CD8-positive, alpha-beta memory T cell (primary cell): Measurements from ENCODE around the gene SLC46A3. TPM values are rescaled to one million over a fixed set of nuclear protein-coding genes. Genes with fewer than 3 reads are reported as not detected.
"Not testable (repeated sequence)": the region's sequence is repeated elsewhere in the genome, so short reads cannot be mapped to it uniquely, and the experiment has no call there.

Source experiments
- CTCF ChIA-PET: fragments of 350-600 bp; sonication (Branson Sonifier 250); formaldehyde crosslinking; loops from one replicate; lab custom pipeline; 2021; ENCODE audit warnings: antibody characterized with exemption; lab: Charles Lee
- POLR2A ChIA-PET: fragments of 350-600 bp; sonication (Branson Sonifier 250); formaldehyde crosslinking; loops from one replicate; lab custom pipeline; 2021; ENCODE audit warnings: antibody characterized with exemption; lab: Charles Lee
- DNase-seq, 5 donors: peaks; one replicate each; pipeline versions ENCODE4 v3.0.0 to v3.0.0-alpha.2; 2020 to 2022; ENCODE audit warnings: mixed read lengths in 1 of 5
- H3K27ac ChIP-seq: one replicate; pipeline ENCODE4 v1.7.0; 2013; ENCODE audit warnings: low read depth, mild to moderate bottlenecking, low read length, moderate library complexity
- H3K27me3 ChIP-seq: 2 replicates; pipeline ENCODE4 v1.7.0; 2013; ENCODE audit warnings: low read length, mild to moderate bottlenecking; ENCODE audit not compliant: insufficient read depth, poor library complexity, severe bottlenecking
- H3K36me3 ChIP-seq: 2 replicates; pipeline ENCODE4 v1.7.0; 2013; ENCODE audit warnings: mild to moderate bottlenecking, low read length, moderate library complexity; ENCODE audit not compliant: insufficient read depth
- H3K4me1 ChIP-seq: 2 replicates; pipeline ENCODE4 v1.7.0; 2013; ENCODE audit warnings: mild to moderate bottlenecking, low read length, moderate library complexity; ENCODE audit not compliant: insufficient read depth
- H3K4me3 ChIP-seq: 2 replicates; pipeline ENCODE4 v1.7.0; 2013; ENCODE audit warnings: mild to moderate bottlenecking, low read length
- H3K9me3 ChIP-seq: 2 replicates; pipeline ENCODE4 v1.7.0; 2013; ENCODE audit warnings: mild to moderate bottlenecking, low read length
- H3K27ac Mint-ChIP-seq, 8 donors: one replicate each; pipeline ENCODE4 v1.8.0; 2020 to 2021; ENCODE audit warnings: mixed read lengths in 8 of 8, mild to moderate bottlenecking in 6 of 8, inconsistent platforms in 3 of 8, moderate library complexity in 3 of 8
- H3K27me3 Mint-ChIP-seq, 2 donors: one replicate each; pipeline ENCODE4 v1.8.0; 2020 to 2021; ENCODE audit warnings: mixed read lengths in 2 of 2, mild to moderate bottlenecking in 1 of 2, moderate library complexity in 1 of 2
- H3K36me3 Mint-ChIP-seq, 3 donors: one replicate each; pipeline ENCODE4 v1.8.0; 2020 to 2021; ENCODE audit warnings: mixed read lengths in 3 of 3, inconsistent platforms in 1 of 3, mild to moderate bottlenecking in 1 of 3
- H3K4me1 Mint-ChIP-seq, 3 donors: one replicate each; pipeline ENCODE4 v1.8.0; 2020 to 2021; ENCODE audit warnings: mixed read lengths in 3 of 3, inconsistent platforms in 1 of 3, mild to moderate bottlenecking in 1 of 3
- H3K4me3 Mint-ChIP-seq, 7 donors: one replicate each; pipeline ENCODE4 v1.8.0; 2020 to 2021; ENCODE audit warnings: mixed read lengths in 7 of 7, mild to moderate bottlenecking in 6 of 7, moderate library complexity in 4 of 7, inconsistent platforms in 2 of 7
- H3K9me3 Mint-ChIP-seq, 5 donors: one replicate each; pipeline ENCODE4 v1.8.0; 2020 to 2022; ENCODE audit warnings: mixed read lengths in 5 of 5, mild to moderate bottlenecking in 3 of 5, moderate library complexity in 2 of 5, inconsistent platforms in 1 of 5
- polyA plus RNA-seq: library from polyadenylated mRNA; unstranded; fragments of 300-500 nt; fragmentation: Illumina TruSeq; gene quantifications from one replicate; pipeline ENCODE4 v1.2.3, GENCODE V29; 2021
- total RNA-seq, 2 experiments: library from RNA; stranded (reverse); gene quantifications; one replicate each; pipeline ENCODE4 v1.2.3, GENCODE V29; 2021

SLC46A3 gene
- total and polyA plus RNA-seq, 3 experiments from 2014 or later, result 4.9 to 24.9 (median 5.1) TPM

DNA sequence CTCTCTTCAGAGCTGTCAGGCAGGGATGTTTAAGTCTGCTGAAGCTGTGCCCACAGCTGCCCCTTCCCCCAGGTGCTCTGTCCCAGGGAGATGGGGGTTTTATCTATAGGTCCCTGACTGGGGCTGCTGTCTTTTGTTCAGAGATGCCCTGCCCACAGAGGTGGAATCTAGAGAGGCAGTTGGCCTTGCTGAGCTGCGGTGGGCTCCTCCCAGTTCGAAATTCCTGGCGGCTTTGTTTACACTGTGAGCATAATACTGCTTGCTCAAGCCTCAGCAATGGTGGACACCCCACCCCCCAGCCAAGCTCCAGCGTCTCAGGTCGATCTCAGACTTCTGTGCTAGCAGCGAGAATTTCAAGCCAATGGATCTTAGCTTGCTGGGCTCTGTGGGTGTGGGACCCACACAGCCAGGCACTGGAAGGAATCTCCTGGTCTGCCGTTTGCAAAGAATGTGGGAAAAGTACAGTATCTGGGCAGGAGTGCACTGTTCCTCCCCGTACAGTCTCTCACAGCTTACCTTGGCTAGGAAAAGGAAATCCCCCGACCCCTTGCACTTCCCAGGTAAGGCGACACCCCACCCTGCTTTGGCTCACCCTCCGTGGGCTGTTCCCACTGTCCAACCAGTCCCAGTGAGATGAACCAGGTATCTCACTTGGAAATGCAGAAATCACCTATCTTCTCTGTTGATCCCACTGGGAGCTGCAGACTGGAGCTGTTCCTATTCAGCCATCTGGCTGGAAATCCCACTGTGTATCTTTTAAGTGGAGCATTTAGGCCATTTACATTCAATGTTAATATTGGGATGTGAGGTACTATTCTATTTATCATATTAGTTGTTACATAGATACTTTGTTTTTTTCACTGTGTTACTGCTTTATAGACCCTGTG is 24.9 kb downstream of the SLC46A3 start:
- H3K27me3 ChIP-seq, CTCF ChIA-PET: not testable (repeated sequence)

GRCh38 chr13:28685892-28686291 is 32.9 kb downstream of the SLC46A3 start:
- no peaks in the 10 kb centered on the region for H3K36me3 ChIP-seq
- H3K4me1 ChIP-seq, result no peaks in the 10 kb centered on the region
- Mint-ChIP-seq H3K27me3 (peaks cover 0 to 5% of the 10 kb centered on the region in 2 donors), H3K27ac (peak overlapping the region in 1 of 8 donors; percentile 58), H3K36me3 (peaks cover 0 to 9% (median 0%) of the 10 kb centered on the region in 3 donors), H3K4me1 (no peaks in the 10 kb centered on the region), H3K9me3 (peaks cover 8 to 30% (median 21%) of the 10 kb centered on the region in 5 donors), H3K4me3 (no peak overlapping the region)
- H3K27ac ChIP-seq, result no peak overlapping the region
- H3K27me3 ChIP-seq, result no peaks in the 10 kb centered on the region
- no peak overlapping the region for H3K4me3 ChIP-seq
- ChIA-PET CTCF (no interaction called here), POLR2A (no interaction called here)
- no peaks in the 10 kb centered on the region for H3K9me3 ChIP-seq
- DNase-seq, result no peak

More for the DNA sequence above, 24.9 kb downstream of the SLC46A3 start:
- H3K4me1 Mint-ChIP-seq, H3K4me1 ChIP-seq, H3K27me3 Mint-ChIP-seq, POLR2A ChIA-PET, H3K4me3 Mint-ChIP-seq, H3K9me3 ChIP-seq, H3K27ac Mint-ChIP-seq, H3K4me3 ChIP-seq, DNase-seq, H3K36me3 ChIP-seq, H3K27ac ChIP-seq: not testable (repeated sequence)
- Mint-ChIP-seq H3K9me3 (peaks cover 12 to 34% (median 26%) of the 10 kb centered on the region in 5 donors), H3K36me3 (peaks cover 7 to 41% (median 17%) of the 10 kb centered on the region in 3 donors)

DNA sequence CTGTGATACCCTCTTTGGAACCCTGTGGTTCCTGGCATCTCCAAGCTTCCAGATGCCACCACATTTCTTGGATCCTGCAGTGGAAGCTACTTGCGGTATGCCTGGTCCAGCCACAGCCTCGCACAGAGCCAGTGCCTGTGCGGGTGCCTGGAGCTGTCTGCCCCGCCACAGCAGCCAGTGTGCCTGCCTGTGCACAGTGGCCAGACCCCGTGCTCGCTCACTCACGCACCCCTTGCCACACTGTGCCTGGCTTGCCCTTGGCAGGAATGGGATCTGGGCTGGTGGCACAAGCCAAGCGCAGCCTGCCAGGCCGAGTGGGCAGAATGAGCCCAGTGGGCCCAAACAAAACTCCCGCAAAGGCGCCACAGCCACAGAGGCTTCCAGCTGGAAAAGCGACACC is 33.7 kb downstream of the SLC46A3 start:
- Mint-ChIP-seq H3K4me1 (no peaks in the 10 kb centered on the region), H3K27ac (no peak overlapping the region), H3K4me3 (no peak overlapping the region), H3K36me3 (peaks cover 0 to 4% (median 0%) of the 10 kb centered on the region in 3 donors), H3K27me3 (peaks cover 0 to 5% of the 10 kb centered on the region in 2 donors), H3K9me3 (peaks cover 5 to 22% (median 15%) of the 10 kb centered on the region in 5 donors)
- no peaks in the 10 kb centered on the region for H3K4me1 ChIP-seq
- H3K4me3 ChIP-seq, result no peak overlapping the region
- no peaks in the 10 kb centered on the region for H3K36me3 ChIP-seq
- H3K27ac ChIP-seq, result no peak overlapping the region
- ChIA-PET POLR2A (no interaction called here), CTCF (no interaction called here)
- H3K27me3 ChIP-seq, result no peaks in the 10 kb centered on the region
- DNase-seq, result no peak
- no peaks in the 10 kb centered on the region for H3K9me3 ChIP-seq

- Histone ChIP-seq H3K27me3 (no peaks in the 10 kb centered on the region), H3K4me1 (no peaks in the 10 kb centered on the region), H3K36me3 (no peaks in the 10 kb centered on the region), H3K4me3 (no peak overlapping the region), H3K27ac (no peak overlapping the region), H3K9me3 (no peaks in the 10 kb centered on the region)
- ChIA-PET POLR2A (no interaction called here), CTCF (no interaction called here)
- peaks cover 0 to 6% (median 0%) of the 10 kb centered on the region in 3 donors for H3K36me3 Mint-ChIP-seq
- no peak overlapping the region for H3K4me3 Mint-ChIP-seq
- DNase-seq, result no peak
- peaks cover 5 to 14% (median 7%) of the 10 kb centered on the region in 5 donors for H3K9me3 Mint-ChIP-seq
- H3K27ac Mint-ChIP-seq, result no peak overlapping the region
- no peaks in the 10 kb centered on the region for H3K4me1 Mint-ChIP-seq
- no peaks in the 10 kb centered on the region for H3K27me3 Mint-ChIP-seq
Measured at GRCh38 chr13:28684257-28684656, 34.5 kb downstream of the SLC46A3 start.

GRCh38 chr13:28683169-28683568 is 35.6 kb downstream of the SLC46A3 start:
- H3K9me3 Mint-ChIP-seq, H3K27me3 ChIP-seq, H3K9me3 ChIP-seq, CTCF ChIA-PET, H3K4me1 ChIP-seq, H3K4me1 Mint-ChIP-seq, DNase-seq, H3K27ac ChIP-seq, H3K4me3 ChIP-seq, H3K4me3 Mint-ChIP-seq, H3K36me3 ChIP-seq, H3K27me3 Mint-ChIP-seq, POLR2A ChIA-PET: not testable (repeated sequence)
- Mint-ChIP-seq H3K27ac (peak overlapping the region in 1 of 8 donors; percentile 6), H3K36me3 (peaks cover 0 to 12% (median 1%) of the 10 kb centered on the region in 3 donors)

DNA sequence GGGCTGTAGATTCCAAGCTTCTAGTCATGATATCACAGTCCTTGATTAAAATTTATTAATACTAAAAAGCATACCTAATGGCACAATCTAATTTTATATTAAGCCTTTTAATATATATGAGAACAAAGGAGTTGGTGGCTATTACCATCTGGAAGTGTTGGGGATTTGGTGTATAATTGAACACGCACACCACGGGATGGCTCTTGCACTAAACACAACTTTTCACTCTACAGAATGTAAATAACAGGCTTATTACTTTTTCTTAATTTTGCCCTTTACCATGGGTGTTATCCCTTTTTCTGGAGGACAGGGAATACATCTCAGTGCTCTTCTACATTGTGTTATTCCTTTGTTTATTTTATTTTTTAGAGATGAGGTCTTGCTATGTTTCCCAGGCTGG is 38.2 kb downstream of the SLC46A3 start:
- H3K27me3 ChIP-seq, result no peaks in the 10 kb centered on the region
- POLR2A ChIA-PET, result no interaction called here

DNA sequence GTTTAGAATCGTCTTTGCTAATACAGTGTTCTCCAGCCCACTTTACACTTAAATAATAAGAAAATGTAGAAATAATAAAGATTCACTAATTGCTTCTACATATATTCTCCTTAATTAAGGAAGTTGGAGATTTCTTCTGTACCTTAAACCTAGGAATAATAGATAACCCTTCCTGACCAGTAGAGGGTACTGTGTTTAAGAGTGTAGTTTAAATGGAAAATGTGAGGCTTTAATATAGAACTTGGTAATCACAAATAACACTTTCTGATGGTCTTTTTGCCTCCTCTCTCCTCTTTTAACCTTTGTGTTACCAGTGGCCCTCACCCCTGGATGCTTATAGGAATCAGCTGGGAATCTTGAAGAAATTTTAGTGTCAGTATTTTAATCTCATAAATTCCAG is 39.1 kb downstream of the SLC46A3 start:
- no peaks in the 10 kb centered on the region for H3K9me3 ChIP-seq
- H3K4me3 Mint-ChIP-seq, result no peak overlapping the region
- H3K27ac Mint-ChIP-seq, result peak overlapping the region in 2 of 8 donors; percentile 30 to 83
- no peak overlapping the region for H3K4me3 ChIP-seq
- H3K27me3 Mint-ChIP-seq, result no peaks in the 10 kb centered on the region
- POLR2A ChIA-PET, result no interaction called here
- DNase-seq, result no peak
- no peaks in the 10 kb centered on the region for H3K9me3 Mint-ChIP-seq
- no peak overlapping the region for H3K27ac ChIP-seq
- no peaks in the 10 kb centered on the region for H3K4me1 ChIP-seq
- no peaks in the 10 kb centered on the region for H3K27me3 ChIP-seq
- H3K4me1 Mint-ChIP-seq, result no peaks in the 10 kb centered on the region
- peaks cover 0 to 43% (median 8%) of the 10 kb centered on the region in 3 donors for H3K36me3 Mint-ChIP-seq
- CTCF ChIA-PET, result no interaction called here
- peaks cover 8% of the 10 kb centered on the region for H3K36me3 ChIP-seq

More for the DNA sequence above, 38.2 kb downstream of the SLC46A3 start:
- H3K9me3 Mint-ChIP-seq, result no peaks in the 10 kb centered on the region
- no peaks in the 10 kb centered on the region for H3K4me1 Mint-ChIP-seq
- H3K4me3 Mint-ChIP-seq, result no peak overlapping the region
- peaks cover 0 to 36% (median 5%) of the 10 kb centered on the region in 3 donors for H3K36me3 Mint-ChIP-seq
- H3K36me3 ChIP-seq, result peaks cover 1% of the 10 kb centered on the region
- peak overlapping the region in 2 of 8 donors; percentile 29 to 47 for H3K27ac Mint-ChIP-seq
- no peaks in the 10 kb centered on the region for H3K27me3 Mint-ChIP-seq
- CTCF ChIA-PET, result no interaction called here
- DNase-seq, result no peak
- H3K9me3 ChIP-seq, result no peaks in the 10 kb centered on the region
- no peak overlapping the region for H3K27ac ChIP-seq
- H3K4me3 ChIP-seq, result no peak overlapping the region
- no peaks in the 10 kb centered on the region for H3K4me1 ChIP-seq

GRCh38 chr13:28678809-28679208 is 40.0 kb downstream of the SLC46A3 start:
- Mint-ChIP-seq H3K4me1 (peaks cover 0 to 4% (median 2%) of the 10 kb centered on the region in 3 donors), H3K27ac (peak overlapping the region in 1 of 8 donors; percentile 26), H3K27me3 (no peaks in the 10 kb centered on the region), H3K36me3 (peaks cover 0 to 51% (median 13%) of the 10 kb centered on the region in 3 donors), H3K9me3 (no peaks in the 10 kb centered on the region), H3K4me3 (no peak overlapping the region)
- Histone ChIP-seq H3K4me3 (no peak overlapping the region), H3K9me3 (no peaks in the 10 kb centered on the region), H3K4me1 (no peaks in the 10 kb centered on the region), H3K27ac (no peak overlapping the region), H3K27me3 (no peaks in the 10 kb centered on the region), H3K36me3 (peaks cover 16% of the 10 kb centered on the region)
- ChIA-PET CTCF (no interaction called here), POLR2A (no interaction called here)
- no peak for DNase-seq
